Measurements from ENCODE around the gene EPB41L4A.

GRCh38 chr5:112163435-112163834, 255.6 kb downstream of the EPB41L4A start:
- TF ChIP-seq LEF1 (IDR thresholded peaks at IDR 0.05; ENCODE audit: borderline replicate concordance) = no peak
- no peak for TF ChIP-seq SP1 (IDR thresholded peaks at IDR 0.05)
- no peak for TF ChIP-seq FOXM1 (IDR thresholded peaks at IDR 0.05; ENCODE audit: borderline replicate concordance)
- TF ChIP-seq ELF4 (IDR thresholded peaks at IDR 0.05) = no peak
- no peak for TF ChIP-seq TARDBP (IDR thresholded peaks at IDR 0.05)
- TF ChIP-seq ARNT (IDR thresholded peaks at IDR 0.05) = no peak
- no peak for TF ChIP-seq ZNF384 (IDR thresholded peaks at IDR 0.05)
- TF ChIP-seq BHLHE40 (IDR thresholded peaks at IDR 0.05; ENCODE audit: borderline replicate concordance) = no peak
- no peak for TF ChIP-seq SUZ12 (IDR thresholded peaks at IDR 0.05)
- TF ChIP-seq FOXA1 (IDR thresholded peaks at IDR 0.05) = no peak
- TF ChIP-seq PKNOX1 (IDR thresholded peaks at IDR 0.05) = no peak
- no peak for TF ChIP-seq CTBP1 (IDR thresholded peaks at IDR 0.05; ENCODE audit: borderline replicate concordance)

All from HEK293T (cell line).